Measurements from ENCODE around the gene JARID2.

The JARID2 gene

DNA sequence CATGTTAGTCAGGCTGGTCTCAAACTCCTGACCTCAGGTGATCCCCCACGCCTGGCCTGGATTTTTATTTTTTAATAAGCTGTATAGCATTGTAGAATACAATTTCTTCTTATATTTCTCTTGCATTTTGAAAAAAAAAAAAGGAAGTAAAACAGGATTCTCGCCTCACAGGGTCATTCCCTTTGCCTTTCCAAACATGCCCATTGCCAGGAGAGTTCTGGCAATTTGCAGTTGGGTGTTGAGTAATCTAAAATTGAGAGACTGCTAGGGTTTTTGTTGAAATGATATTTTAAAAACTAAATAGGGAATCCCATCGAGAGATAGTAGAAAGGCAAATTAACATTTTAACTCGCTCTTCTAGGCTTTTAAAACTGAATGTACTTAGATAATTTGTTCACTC, 196.1 kb downstream of the JARID2 start:
- TF ChIP-seq, protein P1, sequence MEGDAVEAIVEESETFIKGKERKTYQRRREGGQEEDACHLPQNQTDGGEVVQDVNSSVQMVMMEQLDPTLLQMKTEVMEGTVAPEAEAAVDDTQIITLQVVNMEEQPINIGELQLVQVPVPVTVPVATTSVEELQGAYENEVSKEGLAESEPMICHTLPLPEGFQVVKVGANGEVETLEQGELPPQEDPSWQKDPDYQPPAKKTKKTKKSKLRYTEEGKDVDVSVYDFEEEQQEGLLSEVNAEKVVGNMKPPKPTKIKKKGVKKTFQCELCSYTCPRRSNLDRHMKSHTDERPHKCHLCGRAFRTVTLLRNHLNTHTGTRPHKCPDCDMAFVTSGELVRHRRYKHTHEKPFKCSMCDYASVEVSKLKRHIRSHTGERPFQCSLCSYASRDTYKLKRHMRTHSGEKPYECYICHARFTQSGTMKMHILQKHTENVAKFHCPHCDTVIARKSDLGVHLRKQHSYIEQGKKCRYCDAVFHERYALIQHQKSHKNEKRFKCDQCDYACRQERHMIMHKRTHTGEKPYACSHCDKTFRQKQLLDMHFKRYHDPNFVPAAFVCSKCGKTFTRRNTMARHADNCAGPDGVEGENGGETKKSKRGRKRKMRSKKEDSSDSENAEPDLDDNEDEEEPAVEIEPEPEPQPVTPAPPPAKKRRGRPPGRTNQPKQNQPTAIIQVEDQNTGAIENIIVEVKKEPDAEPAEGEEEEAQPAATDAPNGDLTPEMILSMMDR (conservative IDR thresholded peaks at IDR 0.05; ENCODE audit: low read depth), result no peak
- ChIA-PET CTCF (interaction anchor here (0.6 to 0.7 kb wide), 2 partner anchors 304 to 1230 kb away, joined by 3 to 4 read pairs; no protein-coding TSS in a partner anchor), POLR2A (ENCODE audit: low non-redundant PET) (no interaction called here)
- no peak for DNase-seq (ENCODE audit: low spot score)
- no peak overlapping the region for H3K27ac ChIP-seq

DNA sequence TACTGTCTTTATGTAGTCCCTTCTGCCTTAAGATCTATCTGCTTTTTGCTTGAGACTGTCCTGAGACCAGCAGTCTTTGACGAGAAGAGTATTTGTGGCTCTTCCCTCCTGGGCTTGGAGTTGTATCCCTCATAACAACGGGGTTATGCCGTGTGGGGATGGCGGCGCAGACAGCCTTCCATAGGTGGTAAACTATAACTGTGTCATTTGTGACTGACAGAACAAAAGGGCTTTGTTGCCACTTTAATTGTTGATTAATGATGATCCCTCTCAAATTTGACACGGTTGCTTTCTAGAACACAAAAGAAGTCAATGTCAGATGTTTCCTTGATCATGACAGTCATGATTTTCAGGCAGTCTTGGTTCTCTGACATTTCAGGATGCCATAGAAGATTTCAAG, 196.6 kb downstream of the JARID2 start:
- ChIA-PET CTCF (interaction anchor here (0.6 to 0.7 kb wide), 3 partner anchors 48 to 1631 kb away, joined by 3 read pairs; no protein-coding TSS in a partner anchor), POLR2A (ENCODE audit: low non-redundant PET) (no interaction called here)
- no peak overlapping the region for H3K27ac ChIP-seq

DNA sequence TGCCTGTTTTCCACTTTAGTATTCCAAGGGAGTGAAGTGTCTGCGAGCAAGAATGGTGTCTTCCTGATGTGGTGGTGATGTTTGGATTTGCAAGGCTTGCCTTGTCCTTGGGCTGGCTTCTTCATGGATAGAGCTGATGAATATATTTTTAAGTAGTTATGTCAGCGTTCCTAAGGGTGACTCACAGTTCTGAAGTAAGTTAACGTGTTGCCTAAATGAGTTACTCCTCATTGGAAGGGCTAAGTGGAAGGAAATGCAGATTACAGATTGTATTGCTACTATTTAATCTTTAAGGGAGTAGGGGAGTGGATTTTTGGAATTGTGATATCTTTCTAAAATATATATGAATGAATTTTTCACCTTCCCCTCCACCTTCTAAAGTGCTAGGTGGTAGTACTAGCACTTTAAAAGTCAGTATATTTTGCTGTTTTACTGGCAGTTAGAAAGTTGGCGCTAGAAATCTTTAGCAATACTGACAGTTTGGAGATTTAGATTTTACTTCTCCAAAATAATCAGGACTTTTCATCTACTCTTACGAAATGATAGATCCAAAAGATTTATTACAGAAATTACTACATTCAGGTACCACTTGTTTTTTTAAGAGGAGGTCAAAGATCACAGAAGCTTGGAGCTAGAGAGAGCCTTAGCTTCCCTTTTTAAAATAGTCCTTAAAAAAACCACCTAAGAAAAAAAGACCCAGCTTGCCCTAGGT, 197.4 kb downstream of the JARID2 start:
- DNase-seq (ENCODE audit: low spot score), result peak; percentile 67
- CTCF ChIA-PET, result interaction anchor here (0.6 kb wide), 1 partner anchor 47 kb away, joined by 3 read pairs; no protein-coding TSS in a partner anchor
- POLR2A ChIA-PET (ENCODE audit: low non-redundant PET), result no interaction called here
- H3K27ac ChIP-seq, result no peak overlapping the region
- TF ChIP-seq, protein P1 (conservative IDR thresholded peaks at IDR 0.05; ENCODE audit: low read depth), result no peak

More for the DNA sequence above, 196.6 kb downstream of the JARID2 start:
- no peak for DNase-seq (ENCODE audit: low spot score)
- TF ChIP-seq, protein P1 (conservative IDR thresholded peaks at IDR 0.05; ENCODE audit: low read depth), result no peak

DNA sequence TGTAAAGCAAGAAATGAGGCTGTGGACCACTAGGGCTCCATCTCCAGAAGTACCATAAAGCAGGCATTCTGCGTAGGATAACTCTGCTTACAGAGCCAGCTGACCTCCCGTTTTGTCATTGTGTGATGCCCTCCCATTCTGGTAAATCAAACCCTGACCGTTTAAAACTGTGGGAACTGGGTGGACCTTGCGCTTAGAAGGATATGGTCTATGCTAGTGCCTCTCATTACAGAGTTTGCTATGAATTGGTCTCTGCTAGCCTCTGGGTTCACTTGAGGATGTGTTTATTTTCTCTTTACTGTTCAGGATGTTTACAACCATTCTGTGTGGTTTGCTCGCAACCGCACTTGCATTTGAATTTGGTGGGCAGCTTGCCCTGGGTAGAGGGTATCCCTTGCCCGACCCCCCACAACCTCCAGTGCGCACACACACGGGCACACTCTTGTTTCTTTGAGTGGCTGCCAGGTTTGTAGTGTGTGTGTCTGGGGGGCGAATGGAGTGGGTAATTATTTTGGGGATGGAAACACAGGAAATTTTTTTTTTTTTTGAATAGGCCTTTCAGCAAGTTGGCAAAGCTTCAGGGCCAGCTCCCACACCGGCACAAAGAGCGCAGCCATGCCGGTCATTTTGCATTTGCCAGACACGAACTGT, 198.3 kb downstream of the JARID2 start:
- no peak for DNase-seq (ENCODE audit: low spot score)
- ChIA-PET CTCF (interaction anchor here (0.5 kb wide), 1 partner anchor 1377 kb away, joined by 3 read pairs; no protein-coding TSS in a partner anchor), POLR2A (ENCODE audit: low non-redundant PET) (no interaction called here)
- H3K27ac ChIP-seq, result no peak overlapping the region
- TF ChIP-seq, protein P1 (conservative IDR thresholded peaks at IDR 0.05; ENCODE audit: low read depth), result no peak

DNA sequence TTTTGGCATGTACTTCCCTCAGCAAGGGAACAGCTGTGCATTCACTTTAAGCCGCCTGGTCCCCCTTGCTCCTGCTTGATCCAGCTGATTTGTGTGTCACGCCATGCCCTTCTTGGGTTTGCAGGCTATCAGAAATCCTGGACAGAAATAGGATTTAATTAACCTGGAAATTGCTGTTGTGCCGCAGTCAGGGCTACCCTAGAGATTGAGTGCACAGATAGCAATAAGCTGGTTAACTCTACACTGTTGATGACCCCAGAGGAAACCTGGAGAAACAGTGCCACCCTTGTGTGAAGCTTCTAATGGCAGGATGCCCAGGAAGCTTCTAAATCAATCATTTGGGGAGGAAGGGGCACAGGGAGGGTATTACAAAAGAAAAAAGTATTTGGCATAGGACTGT, 199.0 kb downstream of the JARID2 start:
- CTCF ChIA-PET, result interaction anchor here (0.5 kb wide), 1 partner anchor 1378 kb away, joined by 3 read pairs; no protein-coding TSS in a partner anchor
- DNase-seq (ENCODE audit: low spot score), result no peak
- no peak overlapping the region for H3K27ac ChIP-seq
- TF ChIP-seq, protein P1 (conservative IDR thresholded peaks at IDR 0.05; ENCODE audit: low read depth), result no peak
- POLR2A ChIA-PET (ENCODE audit: low non-redundant PET), result no interaction called here

DNA sequence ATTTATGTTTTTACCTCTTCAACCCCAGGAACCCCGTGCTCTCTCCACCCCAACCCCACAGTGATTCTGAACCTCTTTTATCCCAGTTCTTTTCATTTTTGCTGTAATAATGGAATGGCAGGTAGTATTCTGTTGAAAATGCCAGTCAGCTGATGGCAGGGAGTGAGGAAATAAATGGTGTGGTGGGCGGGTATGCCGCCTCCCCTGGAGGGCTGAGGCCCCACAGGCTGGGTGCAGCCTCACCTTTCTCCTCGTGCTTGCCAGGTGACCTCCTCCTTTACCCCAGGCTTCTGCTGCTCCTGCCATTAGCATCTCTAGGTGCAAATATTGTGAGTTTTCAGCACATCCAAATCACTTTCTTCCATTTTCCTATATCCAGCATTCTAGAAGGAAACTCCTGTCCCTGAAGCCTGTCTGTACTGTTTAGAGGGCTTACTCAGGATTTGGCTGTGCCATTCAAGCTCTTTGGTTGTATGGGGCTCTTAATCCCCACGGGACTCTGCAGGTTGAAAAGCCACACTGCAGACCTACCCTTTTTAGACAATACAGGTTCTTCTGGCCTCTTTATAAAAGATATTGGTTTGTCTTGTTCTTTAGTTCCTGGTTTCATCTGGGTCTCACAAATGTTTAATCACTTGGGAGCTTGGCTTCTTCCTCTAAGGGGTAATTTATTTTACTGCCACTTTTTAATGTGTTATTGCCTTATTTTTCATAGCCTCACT, 201.8 kb downstream of the JARID2 start:
- ChIA-PET POLR2A (ENCODE audit: low non-redundant PET) (no interaction called here), CTCF (no interaction called here)
- TF ChIP-seq, protein P1 (conservative IDR thresholded peaks at IDR 0.05; ENCODE audit: low read depth), result no peak
- no peak overlapping the region for H3K27ac ChIP-seq
- DNase-seq (ENCODE audit: low spot score), result no peak

Data from RWPE1 (cell line).